HG03558 (cell line): ENCODE measurements around the gene RPS16.

Experiments
- ATAC-seq: cut with Tn5 transposase; IDR thresholded peaks from one replicate; pipeline ENCODE4 v1.9.1; 2021; ENCODE audit warnings: moderate number of reproducible peaks; ENCODE audit not compliant: unreplicated experiment; ENCODE audit errors: extremely low read depth

RPS16 gene

GRCh38 chr19:39390451-39390750 lies 45.3 kb downstream of the RPS16 start:
- no peak for ATAC-seq

GRCh38 chr19:39389631-39390414 lies 45.9 kb downstream of the RPS16 start:
- no peak for ATAC-seq

GRCh38 chr19:39388657-39389056 lies 47.1 kb downstream of the RPS16 start:
- ATAC-seq, result no peak

GRCh38 chr19:39386557-39386956 lies 49.2 kb downstream of the RPS16 start:
- no peak for ATAC-seq

- no peak for ATAC-seq
Measured at GRCh38 chr19:39385629-39386411, 49.9 kb downstream of the RPS16 start.

GRCh38 chr19:39384839-39385568 lies 50.7 kb downstream of the RPS16 start:
- no peak for ATAC-seq
